Neural cell (in vitro differentiated cells): Measurements from ENCODE around the gene KLHL42. TPM values are rescaled to one million over a fixed set of nuclear protein-coding genes. Genes with fewer than 3 reads are reported as not detected.

Experiments
- H2AFZ ChIP-seq: fragments of 200-600, 300-800 bp; sonication (generic), shearing (Covaris generic); 2 replicates; pipeline ENCODE4 v1.6.0; 2014; ENCODE audit warnings: low read depth, mild to moderate bottlenecking, antibody characterized with exemption, low read length, moderate library complexity
- H3F3A ChIP-seq: fragments of 200-600 bp; shearing (Covaris generic); 2 replicates; pipeline ENCODE4 v1.6.1; 2016; ENCODE audit warnings: mild to moderate bottlenecking, moderate library complexity, mixed read lengths, antibody characterized with exemption, low read length; ENCODE audit not compliant: insufficient read depth, poor library complexity, severe bottlenecking
- H3K27ac ChIP-seq: fragments of 200-600, 300-800 bp; sonication (generic), shearing (Covaris generic); 2 replicates; pipeline ENCODE4 v1.5.1; 2014; ENCODE audit warnings: mild to moderate bottlenecking, low read length, moderate library complexity
- H3K27me3 ChIP-seq: fragments of 300-800, 200-600 bp; sonication (generic), shearing (Covaris generic); 2 replicates; pipeline ENCODE4 v1.6.0; 2014; ENCODE audit warnings: mild to moderate bottlenecking, low read depth, low read length, moderate library complexity; ENCODE audit not compliant: insufficient read depth
- H3K36me3 ChIP-seq: fragments of 300-800, 200-600 bp; sonication (generic), shearing (Covaris generic); 2 replicates; pipeline ENCODE4 v1.5.1; 2014; ENCODE audit warnings: mild to moderate bottlenecking, antibody characterized with exemption, low read length, moderate library complexity; ENCODE audit not compliant: insufficient read depth
- H3K4me2 ChIP-seq: fragments of 300-800, 200-600 bp; sonication (generic), shearing (Covaris generic); 2 replicates; pipeline ENCODE4 v1.6.0; 2014; ENCODE audit warnings: mild to moderate bottlenecking, low read length
- H3K4me3 ChIP-seq: fragments of 300-800, 200-600 bp; sonication (generic), shearing (Covaris generic); 2 replicates; pipeline ENCODE4 v1.5.1; 2014; ENCODE audit warnings: mild to moderate bottlenecking, low read length, moderate library complexity
- H3K79me2 ChIP-seq: fragments of 200-600 bp; shearing (Covaris generic); replicated peaks from 2 replicates; pipeline ENCODE4 v1.6.0; 2014; ENCODE audit warnings: mild to moderate bottlenecking, low read length, moderate library complexity; ENCODE audit not compliant: insufficient read depth
- H3K9ac ChIP-seq: fragments of 300-800, 200-600 bp; sonication (generic), shearing (Covaris generic); 2 replicates; pipeline ENCODE4 v1.6.1; 2016; ENCODE audit warnings: mild to moderate bottlenecking, low read length, mixed read lengths
- H3K9me2 ChIP-seq: fragments of 200-600 bp; shearing (Covaris generic); 2 replicates; pipeline ENCODE4 v1.6.1; 2016; ENCODE audit warnings: mild to moderate bottlenecking, low read length, mixed read lengths; ENCODE audit not compliant: insufficient read depth
- H3K9me3 ChIP-seq: fragments of 200-600, 300-800 bp; sonication (generic), shearing (Covaris generic); 2 replicates; pipeline ENCODE4 v1.6.1; 2016; ENCODE audit warnings: mild to moderate bottlenecking, mixed run types, low read length, moderate library complexity, mixed read lengths
- H4K20me1 ChIP-seq: fragments of 200-600 bp; shearing (Covaris generic); 2 replicates; pipeline ENCODE4 v1.6.1; 2016; ENCODE audit warnings: mild to moderate bottlenecking, mixed run types; ENCODE audit not compliant: insufficient read depth
- EP300 ChIP-seq: fragments of 450-650 bp; conservative IDR thresholded peaks from 2 replicates; pipeline ENCODE4 v1.6.1; 2014; ENCODE audit warnings: antibody characterized with exemption, mild to moderate bottlenecking, moderate library complexity; ENCODE audit not compliant: poor library complexity, severe bottlenecking
- EZH2 ChIP-seq: fragments of 200-600, 300-800 bp; shearing (Covaris generic), sonication (generic); IDR thresholded peaks from 2 replicates; pipeline ENCODE4 v1.6.1; 2014; ENCODE audit warnings: antibody characterized with exemption, low read length, borderline replicate concordance, mild to moderate bottlenecking; ENCODE audit not compliant: insufficient read depth, poor library complexity, severe bottlenecking
- MXI1 ChIP-seq: fragments of 450-650 bp; conservative IDR thresholded peaks from 2 replicates; pipeline ENCODE4 v1.6.1; 2014; ENCODE audit warnings: antibody characterized with exemption, mild to moderate bottlenecking; ENCODE audit not compliant: poor library complexity, severe bottlenecking
- POLR2AphosphoS5 ChIP-seq: IDR thresholded peaks from 2 replicates; pipeline ENCODE4 v1.6.1; 2012
- RAD21 ChIP-seq: fragments of 450-650 bp; conservative IDR thresholded peaks from 2 replicates; pipeline ENCODE4 v1.6.1; 2014; ENCODE audit warnings: antibody characterized with exemption, mild to moderate bottlenecking, moderate library complexity
- SMC3 ChIP-seq: fragments of 450-650 bp; conservative IDR thresholded peaks from 2 replicates; pipeline ENCODE4 v1.6.1; 2014; ENCODE audit warnings: antibody characterized with exemption, mild to moderate bottlenecking, moderate library complexity; ENCODE audit not compliant: poor library complexity
- TAF1 ChIP-seq: IDR thresholded peaks from 2 replicates; pipeline ENCODE4 v1.6.1; 2012; ENCODE audit warnings: low read depth
- polyA plus RNA-seq: library from polyadenylated mRNA; depleted of rRNA; stranded (reverse); fragments of >200 nt; gene quantifications from 2 replicates; pipeline ENCODE4 v1.2.3, GENCODE V29; 2014
- TF ChIP-seq, protein P1 (sequence below): fragments of 450-650 bp; IDR thresholded peaks from 2 replicates; pipeline ENCODE4 v1.5.1; 2014; ENCODE audit warnings: antibody characterized with exemption, mild to moderate bottlenecking, moderate library complexity; ENCODE audit not compliant: poor library complexity, severe bottlenecking
- TF ChIP-seq, protein P2 (sequence below): IDR thresholded peaks from 2 replicates; pipeline ENCODE4 v1.6.1; 2012; ENCODE audit warnings: borderline replicate concordance

Gene KLHL42
- polyA plus RNA-seq, 1 donor from 2014 or later: 52.2 TPM

DNA sequence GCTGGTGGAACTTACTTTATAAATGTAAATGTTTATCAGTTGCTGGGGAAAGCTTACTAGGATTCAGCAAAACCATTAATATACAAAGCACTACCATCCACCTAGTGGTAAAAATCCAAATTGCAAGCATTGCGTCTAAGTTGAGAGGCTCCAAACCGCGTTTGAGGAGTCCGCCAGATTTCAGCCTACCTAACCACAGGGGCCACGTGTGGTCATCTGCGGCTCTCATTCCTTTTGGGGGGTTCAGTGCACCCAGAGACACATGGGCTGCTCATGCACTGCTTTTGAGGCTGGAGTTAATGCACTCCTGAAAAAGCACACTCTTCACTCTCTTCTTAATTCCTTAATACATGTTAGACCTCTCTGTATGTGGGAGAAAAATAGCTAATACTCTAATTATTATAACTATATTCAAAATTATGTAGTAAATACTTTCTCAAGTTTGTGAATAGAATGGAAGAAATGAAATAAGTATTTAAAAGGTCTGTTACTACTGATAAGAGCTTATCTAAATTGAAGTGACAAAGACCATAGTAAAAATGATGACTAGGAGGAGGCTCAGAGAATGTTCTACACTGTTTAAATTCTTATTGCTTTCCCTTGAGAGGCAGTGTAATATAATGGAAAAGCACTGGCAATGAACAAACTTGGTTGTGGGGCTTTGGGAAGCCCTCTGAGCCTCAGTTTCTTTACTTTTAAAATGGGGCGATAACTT is 41.4 kb downstream of the KLHL42 start:
- H3K79me2 ChIP-seq: no peaks in the 10 kb centered on the region
- H3K4me2 ChIP-seq: no peak overlapping the region
- H3K27ac ChIP-seq: no peak overlapping the region
- H3K9me3 ChIP-seq: no peaks in the 10 kb centered on the region
- no peaks in the 10 kb centered on the region for H3K9me2 ChIP-seq
- H3K36me3 ChIP-seq: no peaks in the 10 kb centered on the region
- H3K4me3 ChIP-seq: no peak overlapping the region
- no peaks in the 10 kb centered on the region for H3K27me3 ChIP-seq
- TF ChIP-seq, protein P1, sequence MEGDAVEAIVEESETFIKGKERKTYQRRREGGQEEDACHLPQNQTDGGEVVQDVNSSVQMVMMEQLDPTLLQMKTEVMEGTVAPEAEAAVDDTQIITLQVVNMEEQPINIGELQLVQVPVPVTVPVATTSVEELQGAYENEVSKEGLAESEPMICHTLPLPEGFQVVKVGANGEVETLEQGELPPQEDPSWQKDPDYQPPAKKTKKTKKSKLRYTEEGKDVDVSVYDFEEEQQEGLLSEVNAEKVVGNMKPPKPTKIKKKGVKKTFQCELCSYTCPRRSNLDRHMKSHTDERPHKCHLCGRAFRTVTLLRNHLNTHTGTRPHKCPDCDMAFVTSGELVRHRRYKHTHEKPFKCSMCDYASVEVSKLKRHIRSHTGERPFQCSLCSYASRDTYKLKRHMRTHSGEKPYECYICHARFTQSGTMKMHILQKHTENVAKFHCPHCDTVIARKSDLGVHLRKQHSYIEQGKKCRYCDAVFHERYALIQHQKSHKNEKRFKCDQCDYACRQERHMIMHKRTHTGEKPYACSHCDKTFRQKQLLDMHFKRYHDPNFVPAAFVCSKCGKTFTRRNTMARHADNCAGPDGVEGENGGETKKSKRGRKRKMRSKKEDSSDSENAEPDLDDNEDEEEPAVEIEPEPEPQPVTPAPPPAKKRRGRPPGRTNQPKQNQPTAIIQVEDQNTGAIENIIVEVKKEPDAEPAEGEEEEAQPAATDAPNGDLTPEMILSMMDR: peak; percentile 39
- TF ChIP-seq EZH2 (no peak), RAD21 (no peak), POLR2AphosphoS5 (no peak)
- H4K20me1 ChIP-seq: no peaks in the 10 kb centered on the region
- no peaks in the 10 kb centered on the region for H3F3A ChIP-seq
- H3K9ac ChIP-seq: no peak overlapping the region
- no peak overlapping the region for H2AFZ ChIP-seq

DNA sequence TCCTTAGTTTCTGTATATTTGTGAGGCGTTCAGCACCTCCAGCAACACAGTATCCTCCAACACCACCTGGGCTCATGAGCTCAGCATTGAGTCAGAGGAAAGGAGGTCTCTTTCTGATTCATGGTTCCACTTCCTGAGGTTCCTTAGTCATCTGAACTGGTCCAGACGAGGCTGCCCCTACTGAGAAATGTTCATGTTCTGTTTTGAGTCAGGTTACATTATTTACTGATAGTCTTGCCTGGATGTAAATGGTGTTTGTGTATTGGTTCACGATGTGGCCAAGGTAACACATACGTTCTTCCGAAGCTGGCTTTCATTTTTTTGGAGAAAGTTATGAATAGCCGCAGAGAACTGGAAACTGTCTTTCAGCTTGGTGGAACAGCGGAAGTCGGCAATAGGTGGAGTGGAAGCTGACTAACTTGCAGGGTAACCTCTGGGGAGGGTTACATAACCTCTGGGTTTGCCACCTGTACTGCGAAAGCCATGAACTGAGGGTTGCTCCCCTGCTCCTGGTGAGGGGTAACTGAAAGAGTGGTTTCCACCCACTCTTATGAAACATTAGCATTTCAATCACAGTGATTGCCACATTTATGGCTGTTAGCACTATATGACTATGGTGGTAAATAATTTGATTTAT is 42.2 kb downstream of the KLHL42 start:
- Histone ChIP-seq H3K36me3 (no peaks in the 10 kb centered on the region), H3K4me2 (no peak overlapping the region), H3K4me3 (no peak overlapping the region), H3K27me3 (no peaks in the 10 kb centered on the region), H3K9ac (no peak overlapping the region), H3K27ac (no peak overlapping the region), H3K9me2 (no peaks in the 10 kb centered on the region), H3K9me3 (no peaks in the 10 kb centered on the region), H3F3A (no peaks in the 10 kb centered on the region), H4K20me1 (no peaks in the 10 kb centered on the region), H2AFZ (no peak overlapping the region), H3K79me2 (no peaks in the 10 kb centered on the region)
- TF ChIP-seq RAD21 (no peak), POLR2AphosphoS5 (no peak), EP300 (no peak), SMC3 (no peak), TAF1 (no peak), MXI1 (no peak), EZH2 (no peak)
- TF ChIP-seq, protein P1: no peak
- TF ChIP-seq, protein P2, sequence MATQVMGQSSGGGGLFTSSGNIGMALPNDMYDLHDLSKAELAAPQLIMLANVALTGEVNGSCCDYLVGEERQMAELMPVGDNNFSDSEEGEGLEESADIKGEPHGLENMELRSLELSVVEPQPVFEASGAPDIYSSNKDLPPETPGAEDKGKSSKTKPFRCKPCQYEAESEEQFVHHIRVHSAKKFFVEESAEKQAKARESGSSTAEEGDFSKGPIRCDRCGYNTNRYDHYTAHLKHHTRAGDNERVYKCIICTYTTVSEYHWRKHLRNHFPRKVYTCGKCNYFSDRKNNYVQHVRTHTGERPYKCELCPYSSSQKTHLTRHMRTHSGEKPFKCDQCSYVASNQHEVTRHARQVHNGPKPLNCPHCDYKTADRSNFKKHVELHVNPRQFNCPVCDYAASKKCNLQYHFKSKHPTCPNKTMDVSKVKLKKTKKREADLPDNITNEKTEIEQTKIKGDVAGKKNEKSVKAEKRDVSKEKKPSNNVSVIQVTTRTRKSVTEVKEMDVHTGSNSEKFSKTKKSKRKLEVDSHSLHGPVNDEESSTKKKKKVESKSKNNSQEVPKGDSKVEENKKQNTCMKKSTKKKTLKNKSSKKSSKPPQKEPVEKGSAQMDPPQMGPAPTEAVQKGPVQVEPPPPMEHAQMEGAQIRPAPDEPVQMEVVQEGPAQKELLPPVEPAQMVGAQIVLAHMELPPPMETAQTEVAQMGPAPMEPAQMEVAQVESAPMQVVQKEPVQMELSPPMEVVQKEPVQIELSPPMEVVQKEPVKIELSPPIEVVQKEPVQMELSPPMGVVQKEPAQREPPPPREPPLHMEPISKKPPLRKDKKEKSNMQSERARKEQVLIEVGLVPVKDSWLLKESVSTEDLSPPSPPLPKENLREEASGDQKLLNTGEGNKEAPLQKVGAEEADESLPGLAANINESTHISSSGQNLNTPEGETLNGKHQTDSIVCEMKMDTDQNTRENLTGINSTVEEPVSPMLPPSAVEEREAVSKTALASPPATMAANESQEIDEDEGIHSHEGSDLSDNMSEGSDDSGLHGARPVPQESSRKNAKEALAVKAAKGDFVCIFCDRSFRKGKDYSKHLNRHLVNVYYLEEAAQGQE: no peak
